Right atrium auricular region (tissue), 2 donors: ENCODE measurements around the gene VWA2. TPM values are rescaled to one million over a fixed set of nuclear protein-coding genes. Genes with fewer than 3 reads are reported as not detected.

Experiments
- DNase-seq: peaks from one replicate; pipeline ENCODE4 v3.0.0-alpha.2; 2019; ENCODE audit warnings: low spot score
- H3K27ac ChIP-seq, 2 donors: fragments of 200-600 bp; sonication (generic); 1 replicate in 1 of 2; 2 replicates in 1 of 2; pipeline ENCODE4 v1.5.1; 2016 to 2019
- H3K27me3 ChIP-seq, 2 donors: fragments of 200-600 bp; sonication (generic); one replicate each; pipeline versions ENCODE4 v1.5.1 to v1.6.0; 2017 to 2019
- H3K36me3 ChIP-seq: fragments of 200-600 bp; sonication (generic); one replicate; pipeline ENCODE4 v1.5.1; 2016
- H3K4me1 ChIP-seq, 2 donors: fragments of 200-600 bp; sonication (generic); one replicate each; pipeline versions ENCODE4 v1.5.1 to v1.6.0; 2017 to 2019
- H3K4me3 ChIP-seq, 2 donors: fragments of 200-600 bp; sonication (generic); 1 replicate in 1 of 2; 2 replicates in 1 of 2; pipeline ENCODE4 v1.5.1; 2017 to 2019; ENCODE audit warnings: mild to moderate bottlenecking in 1 of 2, moderate library complexity in 1 of 2
- H3K9me3 ChIP-seq, 2 donors: fragments of 200-600 bp; sonication (generic); one replicate each; pipeline ENCODE4 v1.5.1; 2019
- CTCF ChIP-seq, 2 donors: fragments of 200-600 bp; sonication (generic); IDR thresholded peaks; one replicate each; pipeline ENCODE4 v1.5.1; 2019; ENCODE audit warnings: antibody characterized with exemption in 2 of 2
- total RNA-seq, 2 donors: library from RNA; depleted of rRNA; stranded (reverse); fragments of >200 nt; gene quantifications; one replicate each; pipeline ENCODE4 v1.1.0, GENCODE V29; 2016

The VWA2 gene
- total RNA-seq, 2 donors from 2014 or later: not detected

- Histone ChIP-seq H3K4me1 (no peaks in the 10 kb centered on the region), H3K27ac (no peak overlapping the region), H3K9me3 (no peaks in the 10 kb centered on the region), H3K27me3 (no peaks in the 10 kb centered on the region), H3K4me3 (no peak overlapping the region), H3K36me3 (no peaks in the 10 kb centered on the region)
- no peak for DNase-seq
- no peak for TF ChIP-seq CTCF (IDR thresholded peaks at IDR 0.05)
Measured at GRCh38 chr10:114246679-114247305, 7.7 kb downstream of the VWA2 start.

DNA sequence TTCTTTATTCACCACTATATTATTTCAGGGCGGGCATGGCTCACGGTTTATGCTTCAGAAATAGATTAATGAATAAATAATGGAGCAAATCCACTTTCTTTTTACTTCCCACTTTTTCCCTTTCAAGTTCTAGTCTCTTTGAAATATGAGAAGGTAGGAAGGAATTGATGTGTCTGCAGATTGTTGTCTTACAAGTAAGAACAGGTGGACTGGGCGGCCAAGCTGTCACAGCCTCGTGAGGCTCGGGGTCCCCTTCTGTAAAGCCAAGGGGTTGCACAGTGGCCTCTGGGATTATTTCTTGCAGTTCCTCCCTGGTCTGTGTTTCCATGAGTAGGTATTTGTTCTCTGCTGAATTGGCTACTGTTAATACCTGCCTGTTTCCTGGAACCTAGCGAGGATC is 11.2 kb downstream of the VWA2 start:
- H3K27me3 ChIP-seq: no peaks in the 10 kb centered on the region
- TF ChIP-seq CTCF (IDR thresholded peaks at IDR 0.05): no peak
- no peak for DNase-seq
- H3K9me3 ChIP-seq: no peaks in the 10 kb centered on the region
- H3K27ac ChIP-seq: no peak overlapping the region
- H3K4me1 ChIP-seq: no peaks in the 10 kb centered on the region
- no peaks in the 10 kb centered on the region for H3K36me3 ChIP-seq
- no peak overlapping the region for H3K4me3 ChIP-seq

- Histone ChIP-seq H3K4me3 (no peak overlapping the region), H3K4me1 (no peaks in the 10 kb centered on the region), H3K36me3 (no peaks in the 10 kb centered on the region), H3K9me3 (no peaks in the 10 kb centered on the region), H3K27me3 (no peaks in the 10 kb centered on the region), H3K27ac (no peak overlapping the region)
- no peak for TF ChIP-seq CTCF (IDR thresholded peaks at IDR 0.05)
- no peak for DNase-seq
Measured at GRCh38 chr10:114250716-114251115, 11.7 kb downstream of the VWA2 start.

- no peak overlapping the region for H3K27ac ChIP-seq
- peaks cover 0 to 1% of the 10 kb centered on the region in 2 donors for H3K4me1 ChIP-seq
- no peak for TF ChIP-seq CTCF (IDR thresholded peaks at IDR 0.05)
- DNase-seq: no peak
- no peaks in the 10 kb centered on the region for H3K9me3 ChIP-seq
- no peak overlapping the region for H3K4me3 ChIP-seq
- no peaks in the 10 kb centered on the region for H3K36me3 ChIP-seq
- H3K27me3 ChIP-seq: no peaks in the 10 kb centered on the region
Measured at GRCh38 chr10:114252092-114252491, 13.0 kb downstream of the VWA2 start.

GRCh38 chr10:114252883-114253282 is 13.8 kb downstream of the VWA2 start:
- no peaks in the 10 kb centered on the region for H3K36me3 ChIP-seq
- H3K27me3 ChIP-seq: no peaks in the 10 kb centered on the region
- H3K27ac ChIP-seq: no peak overlapping the region
- peaks cover 0 to 9% of the 10 kb centered on the region in 2 donors for H3K4me1 ChIP-seq
- no peak for DNase-seq
- H3K4me3 ChIP-seq: no peak overlapping the region
- no peaks in the 10 kb centered on the region for H3K9me3 ChIP-seq
- TF ChIP-seq CTCF (IDR thresholded peaks at IDR 0.05): no peak

- H3K4me1 ChIP-seq: peaks cover 0 to 13% of the 10 kb centered on the region in 2 donors
- no peak for TF ChIP-seq CTCF (IDR thresholded peaks at IDR 0.05)
- no peak for DNase-seq
- no peaks in the 10 kb centered on the region for H3K9me3 ChIP-seq
- no peaks in the 10 kb centered on the region for H3K27me3 ChIP-seq
- no peaks in the 10 kb centered on the region for H3K36me3 ChIP-seq
- no peak overlapping the region for H3K4me3 ChIP-seq
- H3K27ac ChIP-seq: no peak overlapping the region
Measured at GRCh38 chr10:114255227-114255626, 16.2 kb downstream of the VWA2 start.
